PC-3 (cell line): ENCODE results near the gene RPL19. TPM values are rescaled to one million over a fixed set of nuclear protein-coding genes. Genes with fewer than 3 reads are reported as not detected.
"Not testable (repeated sequence)": the region's sequence is repeated elsewhere in the genome, so short reads cannot be mapped to it uniquely, and the experiment has no call there.

ENCODE experiments used
- ATAC-seq: fragments of 200-7000 bp; cut with Tn5 transposase; 2 replicates; pipeline ENCODE4 v1.9.1; 2020; ENCODE audit warnings: mild to moderate bottlenecking, moderate library complexity
- BruUV-seq: library from RNA; stranded (reverse); fragments of 400-500 nt; replicated peaks from 2 replicates; lab custom pipeline; 2021; lab: Mats Ljungman, UMichigan
- CTCF ChIA-PET: fragments of 300-600 bp; sonication (Branson Sonifier 250); formaldehyde crosslinking; loops from one replicate; lab custom pipeline; 2022; ENCODE audit warnings: antibody characterized with exemption; lab: Charles Lee
- POLR2A ChIA-PET: fragments of 300-600 bp; sonication (Branson Sonifier 250); formaldehyde crosslinking; loops from one replicate; lab custom pipeline; 2022; ENCODE audit warnings: antibody characterized with exemption; ENCODE audit not compliant: unreplicated experiment; lab: Charles Lee
- DNase-seq: peaks from one replicate; pipeline ENCODE4 v3.0.0-alpha.2; 2015
- H2AFZ ChIP-seq: fragments of 300-600 bp; sonication (generic); 2 replicates; pipeline ENCODE4 v1.6.0; 2016; ENCODE audit warnings: antibody characterized with exemption, low read length
- H3F3A ChIP-seq: fragments of 300-600 bp; sonication (generic); one replicate; pipeline ENCODE4 v1.6.0; 2017; ENCODE audit warnings: antibody characterized with exemption, low read length, control low read depth, mild to moderate bottlenecking; ENCODE audit not compliant: unreplicated experiment
- H3K27ac ChIP-seq: fragments of 300-600 bp; sonication (generic); 2 replicates; pipeline ENCODE4 v1.5.1; 2016; ENCODE audit warnings: mild to moderate bottlenecking, low read length
- H3K27me3 ChIP-seq: fragments of 300-600 bp; sonication (generic); 2 replicates; pipeline ENCODE4 v1.6.1; 2016; ENCODE audit warnings: low read length, mixed read lengths
- H3K36me3 ChIP-seq: fragments of 300-600 bp; sonication (generic); 2 replicates; pipeline ENCODE4 v1.6.1; 2016; ENCODE audit warnings: low read depth, mixed run types, low read length, mixed read lengths
- H3K4me1 ChIP-seq: fragments of 300-600 bp; sonication (generic); 2 replicates; pipeline ENCODE4 v1.5.1; 2016; ENCODE audit warnings: low read length; ENCODE audit not compliant: insufficient read depth
- H3K4me2 ChIP-seq: fragments of 300-600 bp; sonication (generic); 2 replicates; pipeline ENCODE4 v1.6.0; 2016; ENCODE audit warnings: low read length
- H3K4me3 ChIP-seq: fragments of 300-600 bp; sonication (generic); 2 replicates; pipeline ENCODE4 v1.5.1; 2016; ENCODE audit warnings: mild to moderate bottlenecking, low read length, mixed read lengths
- H3K79me2 ChIP-seq: fragments of 300-600 bp; sonication (generic); 2 replicates; pipeline ENCODE4 v1.6.1; 2017; ENCODE audit warnings: low read length, mixed read lengths
- H3K9ac ChIP-seq: fragments of 300-600 bp; sonication (generic); 2 replicates; pipeline ENCODE4 v1.6.0; 2016; ENCODE audit warnings: mild to moderate bottlenecking, low read length
- H3K9me2 ChIP-seq: fragments of 300-600 bp; sonication (generic); replicated peaks from 2 replicates; pipeline ENCODE4 v1.6.1; 2016; ENCODE audit warnings: mixed run types, low read length, mixed read lengths
- H3K9me3 ChIP-seq: fragments of 300-600 bp; sonication (generic); 2 replicates; pipeline ENCODE4 v1.6.1; 2016; ENCODE audit warnings: low read length, mixed read lengths
- H4K20me1 ChIP-seq: fragments of 300-600 bp; sonication (generic); 2 replicates; pipeline ENCODE4 v1.6.1; 2016; ENCODE audit warnings: low read length, mixed read lengths
- CTCF ChIP-seq: fragments of 300-600 bp; sonication (generic); conservative IDR thresholded peaks from 2 replicates; pipeline ENCODE4 v1.5.1; 2017; ENCODE audit warnings: antibody characterized with exemption, low read depth, mild to moderate bottlenecking, low read length
- EZH2 ChIP-seq: fragments of 300-600 bp; sonication (generic); IDR thresholded peaks from one replicate; pipeline ENCODE4 v1.6.1; 2017; ENCODE audit warnings: antibody characterized with exemption, mild to moderate bottlenecking, low read length; ENCODE audit not compliant: unreplicated experiment
- EZH2phosphoT487 ChIP-seq: fragments of 300-600 bp; sonication (generic); IDR thresholded peaks from 2 replicates; pipeline ENCODE4 v1.6.1; 2018; ENCODE audit warnings: mild to moderate bottlenecking, antibody characterized with exemption, low read length, borderline replicate concordance
- intact Hi-C: fragments of 100-400 bp; cut with micrococcal nuclease; formaldehyde crosslinking; loops from 2 replicates; pipeline ENCODE4 v1.9.0; 2023
- total RNA-seq: library from RNA; depleted of rRNA; stranded (reverse); fragments of >200 nt; gene quantifications from 2 replicates; pipeline ENCODE4 v1.2.3, GENCODE V29; 2014

Gene RPL19
- total RNA-seq, 1 experiment from 2014 or later, result 2,509 TPM

DNA sequence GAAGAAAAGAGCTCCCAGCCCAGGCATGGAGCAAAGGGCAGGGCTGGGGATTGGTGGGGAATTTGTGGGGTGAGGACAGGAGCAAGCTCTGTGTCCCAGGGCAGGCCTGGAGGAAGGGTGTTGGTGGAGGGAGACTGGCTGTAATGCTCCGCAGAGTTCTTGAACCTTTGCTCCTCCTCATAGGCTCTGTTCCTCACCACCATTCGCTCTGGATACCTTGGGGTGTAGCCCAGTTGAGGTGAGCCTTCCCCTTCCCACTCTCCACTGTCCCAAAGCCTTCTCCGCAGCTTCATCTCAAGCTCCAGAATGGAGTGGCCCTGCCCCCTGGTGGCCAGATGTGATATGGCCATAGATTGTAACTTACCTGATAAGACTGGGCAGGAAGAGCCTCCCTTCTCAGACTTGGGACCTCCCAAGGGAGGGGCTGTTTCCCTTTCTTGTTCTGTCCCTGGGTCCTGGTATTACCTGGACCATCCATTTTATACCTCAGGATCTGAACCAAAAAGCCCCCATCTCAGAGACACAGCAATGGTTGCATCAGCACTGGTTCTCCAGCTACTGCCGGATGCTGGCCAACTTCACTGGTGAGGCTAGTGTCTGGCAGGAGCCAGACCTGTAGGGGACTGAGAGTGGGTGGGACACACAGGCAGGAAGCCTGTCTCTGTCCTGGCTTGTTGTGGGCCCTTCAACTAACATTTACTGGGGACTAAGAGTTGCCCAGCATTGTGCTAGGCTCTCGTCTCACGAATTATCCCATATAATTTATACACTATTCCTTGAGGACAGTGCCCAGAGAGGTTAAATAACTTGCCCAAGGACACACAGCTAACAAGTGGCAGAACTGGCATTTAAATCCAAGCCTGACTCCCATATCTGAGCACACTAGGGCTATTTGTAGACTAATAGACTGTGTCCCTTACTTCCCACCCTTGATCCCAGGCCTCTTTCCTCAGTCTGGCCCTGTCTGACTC lies 44.8 kb downstream of the RPL19 start:
- H2AFZ ChIP-seq, result no peak overlapping the region
- H3K79me2 ChIP-seq, result no peaks in the 10 kb centered on the region
- H3K9me2 ChIP-seq, result no peaks in the 10 kb centered on the region
- no peaks in the 10 kb centered on the region for H3K36me3 ChIP-seq
- no peak overlapping the region for H3K4me3 ChIP-seq
- ChIA-PET POLR2A (no interaction called here), CTCF (interaction anchor here (0.5 to 1.7 kb wide), 10 partner anchors 36 to 325 kb away, joined by 3 to 14 read pairs (median 5); no protein-coding TSS in a partner anchor)
- no peaks in the 10 kb centered on the region for H3F3A ChIP-seq
- H3K9me3 ChIP-seq, result no peaks in the 10 kb centered on the region
- no peaks in the 10 kb centered on the region for H3K27me3 ChIP-seq
- H4K20me1 ChIP-seq, result no peaks in the 10 kb centered on the region
- no peak overlapping the region for H3K9ac ChIP-seq
- H3K4me2 ChIP-seq, result no peak overlapping the region
- no peak overlapping the region for H3K27ac ChIP-seq
- BruUV-seq, result no TSS peak
- peaks cover 6% of the 10 kb centered on the region; the same call in 1 of the 2 replicates for H3K4me1 ChIP-seq
- DNase-seq (peak; percentile 90), ATAC-seq (peak; percentile 79)
- intact Hi-C loops, result loop anchor here (1.0 kb wide), 1 partner anchor 38 kb away; no protein-coding TSS in a partner anchor
- TF ChIP-seq CTCF (peak; percentile 89), EZH2phosphoT487 (no peak), EZH2 (no peak)

GRCh38 chr17:39246274-39246673 lies 46.2 kb downstream of the RPL19 start:
- POLR2A ChIA-PET, result no interaction called here
- intact Hi-C loops, result no loop called here
- DNase-seq (no peak), ATAC-seq (no peak)
- Histone ChIP-seq H3F3A (no peaks in the 10 kb centered on the region), H3K27me3 (no peaks in the 10 kb centered on the region), H3K27ac (no peak overlapping the region), H4K20me1 (no peaks in the 10 kb centered on the region), H3K9me3 (no peaks in the 10 kb centered on the region), H2AFZ (no peak overlapping the region), H3K9me2 (no peaks in the 10 kb centered on the region), H3K4me1 (peaks cover 6% of the 10 kb centered on the region; the same call in 1 of the 2 replicates), H3K4me3 (no peak overlapping the region), H3K79me2 (no peaks in the 10 kb centered on the region), H3K4me2 (no peak overlapping the region), H3K36me3 (no peaks in the 10 kb centered on the region), H3K9ac (no peak overlapping the region)
- BruUV-seq, result no TSS peak
- CTCF ChIA-PET, result no interaction called here
- TF ChIP-seq CTCF, result no peak
- TF ChIP-seq EZH2, result no peak
- no peak for TF ChIP-seq EZH2phosphoT487

GRCh38 chr17:39250076-39250475 lies 50.0 kb downstream of the RPL19 start:
- H3K4me1 ChIP-seq, H3K9me2 ChIP-seq, H2AFZ ChIP-seq, intact Hi-C loops, CTCF ChIA-PET, H3K4me2 ChIP-seq, H3K27ac ChIP-seq, POLR2A ChIA-PET, H3K9ac ChIP-seq, H3K27me3 ChIP-seq, H3F3A ChIP-seq, H3K4me3 ChIP-seq, H3K9me3 ChIP-seq, BruUV-seq, DNase-seq, H4K20me1 ChIP-seq, H3K36me3 ChIP-seq, H3K79me2 ChIP-seq, ATAC-seq: not testable (repeated sequence)
